Astrocyte of the cerebellum (primary cell): ENCODE measurements around the gene ALDH7A1.

Experiments
- DNase-seq: peaks from one replicate; pipeline ENCODE4 v3.0.0-alpha.2; 2011; ENCODE audit warnings: low read depth
- H3K4me3 ChIP-seq: 2 replicates; pipeline ENCODE4 v1.5.1; 2011; ENCODE audit warnings: mild to moderate bottlenecking, low read depth, low read length, moderate library complexity
- in situ Hi-C: cut with HindIII; loops from 2 replicates; pipeline ENCODE4 v1.10.0; 2017; ENCODE audit warnings: low sequenced_read_pairs
- TF ChIP-seq, protein P1 (sequence below): IDR thresholded peaks from 2 replicates; pipeline ENCODE4 v1.5.1; 2012; ENCODE audit warnings: low read length, low read depth, moderate library complexity, mild to moderate bottlenecking; ENCODE audit errors: missing control alignments

Gene ALDH7A1

DNA sequence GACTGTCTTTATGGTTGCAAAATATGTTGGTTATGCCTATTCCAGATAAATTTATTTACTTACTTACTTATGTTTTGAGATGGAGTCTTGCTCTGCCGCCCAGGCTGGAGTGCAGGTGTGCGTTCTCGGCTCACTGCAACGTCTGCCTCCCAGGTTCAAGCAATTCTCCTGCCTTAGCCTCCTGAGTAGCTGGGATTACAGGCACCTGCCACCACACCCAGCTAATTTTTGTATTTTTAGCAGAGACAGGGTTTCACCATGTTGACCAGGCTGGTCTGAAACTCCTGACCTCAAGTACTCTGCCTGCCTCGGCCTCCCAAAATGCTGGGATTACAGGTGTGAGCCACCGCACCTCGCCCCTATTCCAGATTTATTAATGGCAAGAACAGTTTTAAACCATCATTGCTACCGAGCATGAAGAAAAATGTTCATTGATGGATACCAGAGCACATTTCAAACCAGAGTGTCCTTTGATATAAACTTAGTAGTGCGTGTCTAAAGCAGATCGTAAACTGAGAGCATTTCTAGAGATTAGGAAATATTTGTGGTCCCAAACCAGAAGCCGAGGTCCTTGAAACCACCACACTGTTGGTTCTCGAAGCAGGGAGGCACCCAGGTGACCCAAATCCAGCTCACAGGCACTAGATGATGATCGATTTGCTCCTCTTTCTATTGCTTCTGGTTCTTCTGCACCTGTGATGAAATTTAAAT is 86.6 kb downstream of the ALDH7A1 start:
- H3K4me3 ChIP-seq = no peak overlapping the region
- TF ChIP-seq, protein P1, sequence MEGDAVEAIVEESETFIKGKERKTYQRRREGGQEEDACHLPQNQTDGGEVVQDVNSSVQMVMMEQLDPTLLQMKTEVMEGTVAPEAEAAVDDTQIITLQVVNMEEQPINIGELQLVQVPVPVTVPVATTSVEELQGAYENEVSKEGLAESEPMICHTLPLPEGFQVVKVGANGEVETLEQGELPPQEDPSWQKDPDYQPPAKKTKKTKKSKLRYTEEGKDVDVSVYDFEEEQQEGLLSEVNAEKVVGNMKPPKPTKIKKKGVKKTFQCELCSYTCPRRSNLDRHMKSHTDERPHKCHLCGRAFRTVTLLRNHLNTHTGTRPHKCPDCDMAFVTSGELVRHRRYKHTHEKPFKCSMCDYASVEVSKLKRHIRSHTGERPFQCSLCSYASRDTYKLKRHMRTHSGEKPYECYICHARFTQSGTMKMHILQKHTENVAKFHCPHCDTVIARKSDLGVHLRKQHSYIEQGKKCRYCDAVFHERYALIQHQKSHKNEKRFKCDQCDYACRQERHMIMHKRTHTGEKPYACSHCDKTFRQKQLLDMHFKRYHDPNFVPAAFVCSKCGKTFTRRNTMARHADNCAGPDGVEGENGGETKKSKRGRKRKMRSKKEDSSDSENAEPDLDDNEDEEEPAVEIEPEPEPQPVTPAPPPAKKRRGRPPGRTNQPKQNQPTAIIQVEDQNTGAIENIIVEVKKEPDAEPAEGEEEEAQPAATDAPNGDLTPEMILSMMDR = no peak
- in situ Hi-C loops = no loop called here
- DNase-seq = peak; percentile 35

DNA sequence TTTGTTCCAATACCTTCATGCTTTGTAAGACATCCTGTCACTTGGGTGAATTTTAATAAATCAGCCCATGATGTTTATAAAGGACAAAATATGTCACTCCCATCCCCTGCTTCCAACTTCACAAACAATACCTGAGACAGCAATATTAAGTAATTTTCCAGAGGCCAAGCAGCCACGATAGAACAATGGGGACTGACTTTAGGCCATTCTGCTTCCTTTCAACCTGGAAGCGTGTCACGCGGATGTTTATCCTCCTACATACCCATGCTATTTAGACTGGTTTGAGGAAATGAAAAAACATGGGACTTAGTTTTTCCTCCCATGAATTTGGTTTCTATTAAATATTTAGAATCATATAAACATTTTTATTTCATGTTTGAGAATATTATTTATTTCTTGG is 88.9 kb downstream of the ALDH7A1 start:
- no peak for DNase-seq
- TF ChIP-seq, protein P1 = no peak
- H3K4me3 ChIP-seq = no peak overlapping the region
- in situ Hi-C loops = no loop called here

DNA sequence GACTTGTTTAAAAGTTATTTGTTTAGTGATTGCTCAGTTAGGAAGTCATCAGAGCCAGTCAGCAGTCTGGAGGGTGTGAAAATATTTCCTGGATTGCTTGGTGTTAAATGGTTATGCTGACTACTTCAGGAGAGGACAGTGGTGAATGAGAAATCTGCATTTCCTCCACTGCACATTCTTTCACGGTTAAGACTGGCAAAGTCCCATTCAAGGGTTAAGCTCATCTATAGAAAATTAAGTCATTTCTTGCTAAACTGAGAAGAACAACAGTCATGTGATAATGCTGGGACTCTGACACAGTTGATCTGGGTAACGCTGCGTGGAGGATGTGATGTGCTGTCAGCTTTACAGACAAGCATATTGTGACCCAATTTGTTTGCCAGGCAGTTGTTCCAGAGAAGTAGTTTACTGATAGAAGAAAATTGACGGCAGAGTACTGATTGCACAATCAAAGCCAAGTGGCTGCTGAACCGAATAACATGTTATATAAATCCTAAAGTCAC is 91.4 kb downstream of the ALDH7A1 start:
- TF ChIP-seq, protein P1 = no peak
- no peak for DNase-seq
- in situ Hi-C loops = no loop called here
- H3K4me3 ChIP-seq = no peak overlapping the region

DNA sequence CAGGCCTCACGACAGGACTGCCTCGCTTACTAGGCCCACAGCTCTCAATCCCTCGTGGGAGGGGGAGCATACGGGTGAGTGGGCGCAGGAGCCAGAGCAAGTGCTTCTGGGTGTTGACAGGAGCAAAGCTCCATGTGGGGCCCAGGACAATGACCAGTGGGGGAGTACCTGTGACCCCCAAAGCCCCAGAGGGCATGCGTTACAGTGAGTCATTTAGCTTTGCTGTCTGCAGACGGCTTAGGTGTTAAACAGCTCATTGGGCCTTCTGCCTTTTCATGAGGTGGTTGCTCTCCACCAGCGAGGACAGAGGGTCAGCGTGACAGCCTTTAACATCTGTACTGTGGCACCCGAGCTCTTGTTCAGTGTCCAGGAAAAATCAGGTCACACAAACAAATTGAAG is 93.6 kb downstream of the ALDH7A1 start:
- in situ Hi-C loops = no loop called here
- TF ChIP-seq, protein P1 = no peak

DNA sequence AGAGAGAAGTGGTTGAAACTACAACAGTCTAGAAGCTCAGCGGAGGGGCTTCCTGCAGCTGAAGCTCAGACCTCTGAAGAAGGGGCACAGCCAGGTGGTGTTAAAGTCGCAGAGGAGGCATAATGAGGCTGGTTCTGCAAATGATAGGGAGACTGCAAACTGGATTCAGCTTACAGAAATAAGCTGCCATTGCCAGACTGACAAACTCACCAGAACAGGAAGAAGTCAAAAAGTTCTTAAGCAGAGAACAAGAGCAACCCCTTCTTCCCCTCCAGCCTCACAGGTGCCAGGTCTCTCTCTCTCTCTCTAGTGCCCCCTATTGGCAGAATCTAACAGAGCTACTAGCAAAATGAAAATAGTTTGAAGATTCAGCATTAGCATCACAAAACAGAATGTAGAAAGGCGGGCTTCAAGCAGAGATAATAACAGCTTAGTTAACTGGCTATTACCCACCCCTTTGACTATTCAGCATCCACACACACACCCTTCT is 95.1 kb downstream of the ALDH7A1 start:
- H3K4me3 ChIP-seq = no peak overlapping the region
- TF ChIP-seq, protein P1 = peak; percentile 47
- in situ Hi-C loops = no loop called here
- DNase-seq = no peak

More for the DNA sequence above, 93.6 kb downstream of the ALDH7A1 start:
- H3K4me3 ChIP-seq = no peak overlapping the region
- no peak for DNase-seq

DNA sequence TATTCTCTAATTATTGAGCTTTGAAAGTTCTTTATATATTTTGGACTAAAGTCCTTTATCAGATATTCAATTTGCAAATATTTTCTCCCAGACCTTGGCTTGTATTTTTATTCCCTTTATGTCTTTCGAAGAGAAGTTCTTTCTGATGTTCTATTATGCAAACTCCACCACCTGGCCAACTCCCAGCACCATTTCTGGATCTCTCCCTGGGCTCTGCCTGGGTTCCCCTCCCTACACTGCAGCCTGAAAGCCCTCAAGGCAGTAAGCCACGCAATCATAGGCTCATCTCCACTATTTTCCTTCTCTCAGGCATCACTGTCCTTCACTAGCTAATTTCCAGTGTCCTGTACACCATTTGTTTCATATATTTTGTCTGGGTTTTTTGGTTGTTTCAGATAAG is 95.7 kb downstream of the ALDH7A1 start:
- no peak for DNase-seq
- in situ Hi-C loops = no loop called here
- H3K4me3 ChIP-seq = no peak overlapping the region
- TF ChIP-seq, protein P1 = no peak
